ENCODE measurements around the gene CFD. TPM values are rescaled to one million over a fixed set of nuclear protein-coding genes. Genes with fewer than 3 reads are reported as not detected.
"Not testable (repeated sequence)": the region's sequence is repeated elsewhere in the genome, so short reads cannot be mapped to it uniquely, and the experiment has no call there.

Gene CFD
- total RNA-seq, 2 experiments from 2014 or later, result 2.3 to 2.9 TPM

GRCh38 chr19:845707-846521 lies 13.6 kb upstream of the CFD start:
- CTCF ChIA-PET, result no interaction called here

GRCh38 chr19:848386-848921 lies 11.0 kb upstream of the CFD start:
- TF ChIP-seq, protein P1, sequence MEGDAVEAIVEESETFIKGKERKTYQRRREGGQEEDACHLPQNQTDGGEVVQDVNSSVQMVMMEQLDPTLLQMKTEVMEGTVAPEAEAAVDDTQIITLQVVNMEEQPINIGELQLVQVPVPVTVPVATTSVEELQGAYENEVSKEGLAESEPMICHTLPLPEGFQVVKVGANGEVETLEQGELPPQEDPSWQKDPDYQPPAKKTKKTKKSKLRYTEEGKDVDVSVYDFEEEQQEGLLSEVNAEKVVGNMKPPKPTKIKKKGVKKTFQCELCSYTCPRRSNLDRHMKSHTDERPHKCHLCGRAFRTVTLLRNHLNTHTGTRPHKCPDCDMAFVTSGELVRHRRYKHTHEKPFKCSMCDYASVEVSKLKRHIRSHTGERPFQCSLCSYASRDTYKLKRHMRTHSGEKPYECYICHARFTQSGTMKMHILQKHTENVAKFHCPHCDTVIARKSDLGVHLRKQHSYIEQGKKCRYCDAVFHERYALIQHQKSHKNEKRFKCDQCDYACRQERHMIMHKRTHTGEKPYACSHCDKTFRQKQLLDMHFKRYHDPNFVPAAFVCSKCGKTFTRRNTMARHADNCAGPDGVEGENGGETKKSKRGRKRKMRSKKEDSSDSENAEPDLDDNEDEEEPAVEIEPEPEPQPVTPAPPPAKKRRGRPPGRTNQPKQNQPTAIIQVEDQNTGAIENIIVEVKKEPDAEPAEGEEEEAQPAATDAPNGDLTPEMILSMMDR (IDR thresholded peaks at IDR 0.05), result no peak

More at GRCh38 chr19:845707-846521, 13.6 kb upstream of the CFD start:
- Histone ChIP-seq H3K36me3 (ENCODE audit: insufficient read depth, low read length) (no peaks in the 10 kb centered on the region), H3K4me3 (ENCODE audit: low read length) (no peak overlapping the region), H3K27me3 (ENCODE audit: control insufficient read depth in 1 of 2, insufficient read depth in 2 of 2, low read length in 2 of 2) (peaks cover 43 to 52% of the 10 kb centered on the region in 2 experiments), H3K4me1 (ENCODE audit: insufficient read depth, low read length) (peaks cover 14% of the 10 kb centered on the region), H3K9me3 (ENCODE audit: control insufficient read depth in 1 of 2, insufficient read depth in 1 of 2, low read length in 2 of 2) (peaks cover 0 to 4% of the 10 kb centered on the region in 2 experiments), H3K27ac (ENCODE audit: low read depth in 1 of 2, low read length in 2 of 2) (no peak overlapping the region)
- H3K27ac Mint-ChIP-seq, result no peak overlapping the region
- no peaks in the 10 kb centered on the region for H3K4me1 Mint-ChIP-seq (ENCODE audit: low read depth)
- no peak for DNase-seq
- POLR2A ChIA-PET, result no interaction called here
- H3K27me3 Mint-ChIP-seq, result peaks cover 70% of the 10 kb centered on the region
- H3K9me3 Mint-ChIP-seq, result no peaks in the 10 kb centered on the region
- no peak for ATAC-seq (ENCODE audit: poor library complexity)
- TF ChIP-seq, protein P1 (IDR thresholded peaks at IDR 0.05), result no peak
- H3K36me3 Mint-ChIP-seq (ENCODE audit: low read depth), result no peaks in the 10 kb centered on the region
- H3K4me3 Mint-ChIP-seq, result no peak overlapping the region
- intact Hi-C loops (cut with DNase I, micrococcal nuclease), result no loop called here

GRCh38 chr19:849195-849594 lies 10.3 kb upstream of the CFD start:
- H3K27ac Mint-ChIP-seq; H3K27ac ChIP-seq (ENCODE audit: low read depth in 1 of 2, low read length in 2 of 2); H3K4me3 Mint-ChIP-seq; CTCF ChIA-PET; H3K4me1 Mint-ChIP-seq (ENCODE audit: low read depth); H3K4me1 ChIP-seq (ENCODE audit: insufficient read depth, low read length); H3K4me3 ChIP-seq (ENCODE audit: low read length); H3K36me3 ChIP-seq (ENCODE audit: insufficient read depth, low read length); ATAC-seq (ENCODE audit: poor library complexity); H3K36me3 Mint-ChIP-seq (ENCODE audit: low read depth); intact Hi-C loops (cut with DNase I, micrococcal nuclease); H3K9me3 Mint-ChIP-seq; DNase-seq; H3K9me3 ChIP-seq (ENCODE audit: control insufficient read depth in 1 of 2, insufficient read depth in 1 of 2, low read length in 2 of 2): not testable (repeated sequence)
- peaks cover 61% of the 10 kb centered on the region for H3K27me3 Mint-ChIP-seq
- peaks cover 45 to 54% of the 10 kb centered on the region in 2 experiments for H3K27me3 ChIP-seq (ENCODE audit: control insufficient read depth in 1 of 2, insufficient read depth in 2 of 2, low read length in 2 of 2)
- POLR2A ChIA-PET, result interaction anchor here (0.6 kb wide), 1 partner anchor 178 kb away, joined by 5 read pairs; no protein-coding TSS in a partner anchor

More at GRCh38 chr19:848386-848921, 11.0 kb upstream of the CFD start:
- H3K36me3 ChIP-seq (ENCODE audit: insufficient read depth, low read length), result no peaks in the 10 kb centered on the region
- peaks cover 10% of the 10 kb centered on the region for H3K4me1 ChIP-seq (ENCODE audit: insufficient read depth, low read length)
- ChIA-PET CTCF (no interaction called here), POLR2A (interaction anchor here (0.6 kb wide), 1 partner anchor 177 kb away, joined by 5 read pairs; no protein-coding TSS in a partner anchor)
- H3K4me3 ChIP-seq (ENCODE audit: low read length), result no peak overlapping the region
- H3K27ac ChIP-seq (ENCODE audit: low read depth in 1 of 2, low read length in 2 of 2), result no peak overlapping the region
- intact Hi-C loops (cut with DNase I, micrococcal nuclease), result no loop called here
- Mint-ChIP-seq H3K9me3 (no peaks in the 10 kb centered on the region), H3K27me3 (peaks cover 58% of the 10 kb centered on the region), H3K27ac (no peak overlapping the region), H3K36me3 (ENCODE audit: low read depth) (no peaks in the 10 kb centered on the region), H3K4me3 (no peak overlapping the region), H3K4me1 (ENCODE audit: low read depth) (no peaks in the 10 kb centered on the region)
- no peak for DNase-seq
- ATAC-seq (ENCODE audit: poor library complexity), result no peak
- H3K9me3 ChIP-seq (ENCODE audit: control insufficient read depth in 1 of 2, insufficient read depth in 1 of 2, low read length in 2 of 2), result peaks cover 0 to under 1% of the 10 kb centered on the region in 2 experiments
- peaks cover 47 to 59% of the 10 kb centered on the region in 2 experiments for H3K27me3 ChIP-seq (ENCODE audit: control insufficient read depth in 1 of 2, insufficient read depth in 2 of 2, low read length in 2 of 2)
